ENCODE results near the gene CD80.

DNA sequence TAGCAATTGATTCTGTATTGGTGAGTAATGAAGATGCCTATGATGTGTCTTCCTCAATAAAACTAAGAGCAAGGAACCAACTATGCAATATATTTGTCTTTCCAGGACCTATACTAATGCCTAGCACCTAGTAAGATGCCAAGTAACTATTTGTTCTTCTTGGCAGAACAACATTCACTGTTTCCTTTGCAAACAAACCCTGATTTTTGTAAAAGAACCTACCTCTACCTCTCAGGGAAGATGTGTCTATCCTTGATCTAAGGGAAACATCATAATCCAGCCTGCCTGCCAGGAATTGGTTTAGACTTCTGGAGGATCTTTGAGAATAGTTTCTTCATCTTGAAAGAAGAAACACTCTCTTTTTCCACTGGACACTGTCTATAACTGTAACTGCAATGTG is 16.1 kb upstream of the CD80 start:
- TF ChIP-seq, protein P1, sequence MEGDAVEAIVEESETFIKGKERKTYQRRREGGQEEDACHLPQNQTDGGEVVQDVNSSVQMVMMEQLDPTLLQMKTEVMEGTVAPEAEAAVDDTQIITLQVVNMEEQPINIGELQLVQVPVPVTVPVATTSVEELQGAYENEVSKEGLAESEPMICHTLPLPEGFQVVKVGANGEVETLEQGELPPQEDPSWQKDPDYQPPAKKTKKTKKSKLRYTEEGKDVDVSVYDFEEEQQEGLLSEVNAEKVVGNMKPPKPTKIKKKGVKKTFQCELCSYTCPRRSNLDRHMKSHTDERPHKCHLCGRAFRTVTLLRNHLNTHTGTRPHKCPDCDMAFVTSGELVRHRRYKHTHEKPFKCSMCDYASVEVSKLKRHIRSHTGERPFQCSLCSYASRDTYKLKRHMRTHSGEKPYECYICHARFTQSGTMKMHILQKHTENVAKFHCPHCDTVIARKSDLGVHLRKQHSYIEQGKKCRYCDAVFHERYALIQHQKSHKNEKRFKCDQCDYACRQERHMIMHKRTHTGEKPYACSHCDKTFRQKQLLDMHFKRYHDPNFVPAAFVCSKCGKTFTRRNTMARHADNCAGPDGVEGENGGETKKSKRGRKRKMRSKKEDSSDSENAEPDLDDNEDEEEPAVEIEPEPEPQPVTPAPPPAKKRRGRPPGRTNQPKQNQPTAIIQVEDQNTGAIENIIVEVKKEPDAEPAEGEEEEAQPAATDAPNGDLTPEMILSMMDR (conservative IDR thresholded peaks at IDR 0.05 in 1 of 2, IDR thresholded peaks at IDR 0.05 in 1 of 2; ENCODE audit: low read depth in 1 of 2, low read length in 2 of 2): no peak
- TF ChIP-seq EZH2 (IDR thresholded peaks at IDR 0.05; ENCODE audit: low read length, missing control alignments): no peak

Data from fibroblast of lung (primary cell).